Measurements from ENCODE around the gene PRR11.
A peak's percentile ranks its signal among the peaks of the same experiment; 100 is the strongest.
"Not testable (repeated sequence)": the region's sequence is repeated elsewhere in the genome, so short reads cannot be mapped to it uniquely, and the experiment has no call there.

PRR11 gene

DNA sequence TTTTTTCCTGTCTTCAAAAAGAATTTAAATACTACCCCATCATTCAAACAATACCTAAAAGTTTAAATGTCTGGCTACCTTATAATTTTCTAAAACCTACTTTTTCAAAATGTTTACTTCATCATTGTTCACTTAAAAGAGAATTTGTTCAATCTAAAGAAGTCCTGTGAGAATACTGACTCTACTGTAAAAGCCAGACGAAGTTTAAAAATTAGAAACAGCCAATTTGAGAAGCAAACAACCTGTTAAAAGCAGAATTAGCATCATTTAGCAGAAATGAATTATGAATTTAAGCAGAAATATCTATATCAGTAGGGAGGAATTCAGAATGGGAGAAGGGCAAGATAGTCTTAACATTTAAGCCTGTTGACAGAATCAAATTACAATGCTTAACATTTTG is 2.6 kb upstream of the PRR11 start:
- no peak for DNase-seq

DNA sequence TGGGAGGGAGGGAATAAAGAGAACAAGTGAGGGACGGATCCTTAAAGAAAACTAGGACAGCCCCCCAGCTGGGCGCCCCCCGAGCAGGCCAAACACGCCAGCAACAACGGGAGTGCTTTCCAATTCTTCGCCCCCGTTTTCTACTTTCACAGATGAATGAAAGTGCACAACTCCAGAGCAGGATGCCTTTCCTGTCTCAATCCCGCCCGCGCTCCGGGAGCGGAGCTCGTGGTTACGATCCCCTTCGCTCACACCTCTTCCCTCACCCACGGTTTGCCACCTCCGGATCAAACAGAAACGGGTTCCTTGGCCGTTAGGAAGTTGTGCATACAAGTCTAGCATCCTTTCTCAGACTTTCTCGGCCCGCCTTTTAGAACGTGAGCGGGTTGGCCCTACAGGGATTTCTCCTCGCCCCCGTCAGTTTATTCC is 1.2 kb upstream of the PRR11 start:
- peak; percentile 37 for DNase-seq

DNA sequence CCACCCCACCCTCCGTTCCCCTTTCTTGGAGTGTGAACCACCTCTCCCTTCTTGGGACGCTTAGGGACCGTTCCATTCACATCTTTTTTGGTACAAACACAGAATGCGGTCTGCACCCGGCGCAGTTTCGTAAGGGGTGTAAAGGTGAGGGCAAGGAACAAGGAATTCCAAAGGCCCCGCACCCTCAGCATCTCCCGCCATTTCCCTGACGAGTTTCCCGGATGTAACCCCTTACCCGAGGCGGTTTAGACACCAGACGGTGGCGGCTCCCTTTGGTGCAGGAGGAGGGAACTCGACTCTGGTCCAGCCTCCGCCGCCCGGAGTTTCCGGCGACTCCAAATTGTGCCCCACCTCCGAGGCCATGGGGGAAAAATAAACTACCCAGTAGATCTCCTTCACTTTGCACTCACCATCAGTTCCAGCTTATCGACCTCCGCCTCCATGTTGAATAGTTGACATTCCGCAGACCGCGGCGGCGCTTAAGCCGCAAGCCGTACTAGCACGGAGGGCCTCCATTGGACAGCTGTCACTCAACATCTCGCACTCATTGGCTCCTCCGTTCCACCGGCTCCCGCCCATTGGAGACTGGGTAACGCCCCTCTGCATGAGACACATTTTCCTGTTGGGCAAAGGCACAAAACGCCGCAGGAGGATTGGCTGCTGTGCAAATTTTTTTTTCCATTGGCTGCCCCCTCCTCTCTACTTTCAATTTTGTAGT is 666 bp upstream of the PRR11 start, which contains the start of gene SKA2:
SKA2 (minus strand) TSS at position 466 of the 718 bp plus-strand sequence; CDS start at position 443, 23 bp downstream.
- DNase-seq: no peak

DNA sequence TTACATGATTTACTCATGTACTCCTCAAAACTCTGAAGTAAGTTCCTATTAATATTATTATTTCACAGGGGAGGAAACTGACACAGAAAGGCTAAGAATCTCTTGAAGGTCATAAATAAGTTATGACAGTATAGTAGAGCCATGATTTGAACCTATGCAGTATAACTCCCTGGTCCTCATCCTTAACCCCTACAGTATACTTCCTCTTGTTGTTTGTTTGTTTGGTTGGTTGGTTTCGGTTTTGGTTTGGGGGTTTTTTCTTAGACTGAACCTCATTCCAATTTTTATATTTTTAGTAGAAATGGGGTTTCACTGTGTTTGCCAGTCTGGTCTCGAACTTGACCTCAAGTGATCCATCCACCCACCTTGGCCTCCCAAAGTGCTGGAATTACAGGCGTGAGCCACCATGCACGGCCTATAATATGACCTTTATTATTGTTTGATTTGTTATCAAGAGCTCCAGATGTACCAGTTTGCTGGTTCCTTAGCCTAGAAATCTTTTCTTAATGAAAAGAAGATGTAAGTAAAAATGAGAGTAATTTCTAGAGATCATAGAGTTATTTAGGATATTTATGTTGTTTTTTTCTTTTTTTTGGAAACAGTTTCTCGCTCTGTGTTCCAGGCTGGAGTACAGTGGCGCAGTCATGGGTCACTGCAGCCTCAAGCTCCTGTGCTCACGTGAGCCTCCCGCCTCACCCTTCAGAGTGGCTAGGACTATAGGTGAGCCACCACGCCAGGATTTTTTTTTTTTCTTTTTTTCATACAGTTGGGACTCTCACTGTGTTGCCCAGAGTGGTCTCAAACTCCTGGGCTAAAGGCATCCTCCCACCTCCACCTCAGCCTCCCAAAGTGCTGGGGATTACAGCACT is 4.8 kb downstream of the PRR11 start:
- DNase-seq: peak; percentile 49

DNA sequence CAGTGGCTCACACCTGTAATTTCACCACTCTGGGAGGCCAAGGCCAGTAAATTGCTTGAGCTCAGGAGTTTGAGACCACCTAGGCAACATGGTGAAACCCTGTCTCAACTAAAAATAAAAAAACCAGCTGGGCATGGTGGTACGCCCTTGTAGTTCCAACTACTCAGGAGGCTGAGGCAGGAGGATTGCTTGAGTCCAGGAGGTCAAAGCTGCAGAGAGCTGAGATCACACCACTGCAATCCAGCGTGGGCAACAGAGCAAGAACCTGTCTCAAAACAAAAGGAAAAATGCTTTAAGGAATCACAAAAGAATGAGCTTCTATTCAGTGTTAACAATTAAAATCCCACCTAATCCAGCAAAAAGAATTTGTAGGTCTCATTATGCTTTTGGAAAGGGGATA is 5.9 kb downstream of the PRR11 start:
- no peak for DNase-seq

DNA sequence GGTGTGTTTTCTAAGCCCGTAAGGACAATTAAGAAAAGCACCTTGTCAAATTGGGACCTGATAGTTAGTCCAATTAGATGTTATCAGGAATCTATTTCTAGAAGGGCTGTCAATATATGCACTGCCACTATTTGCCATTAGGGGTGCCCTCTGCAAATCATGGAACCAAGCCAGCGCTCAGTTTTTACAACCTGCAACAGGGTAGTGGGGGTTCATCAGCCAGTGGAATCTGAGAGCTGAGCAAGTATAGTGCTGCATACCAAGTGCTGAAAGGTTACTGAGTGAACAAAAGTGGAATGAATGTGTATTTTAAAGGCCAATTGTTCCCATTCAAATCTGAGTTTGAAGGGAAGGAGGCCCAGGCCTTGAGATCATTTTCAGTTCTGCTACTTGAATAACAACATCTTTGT is 10.4 kb downstream of the PRR11 start:
- DNase-seq: peak; percentile 67

DNA sequence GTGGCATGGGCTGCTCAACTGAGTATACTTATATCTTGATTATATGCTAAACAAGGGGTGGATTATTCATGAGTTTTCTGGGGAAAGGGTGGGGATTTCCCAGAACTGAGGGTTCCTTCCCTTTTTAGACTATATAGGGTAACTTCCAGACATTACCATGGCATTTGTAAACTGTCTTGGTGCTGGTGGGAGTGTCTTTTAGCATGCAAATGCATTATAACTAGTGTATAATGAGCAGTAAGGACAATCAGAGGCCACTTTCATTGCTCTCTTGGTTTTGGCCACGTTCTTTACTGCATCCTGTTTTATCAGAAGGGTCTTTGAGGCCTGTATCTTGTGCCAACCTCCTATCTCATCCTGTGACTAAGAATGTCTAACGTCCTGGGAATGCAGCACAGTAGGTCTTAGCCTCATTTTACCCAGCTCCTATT is 12.0 kb downstream of the PRR11 start:
- peak; percentile 21 for DNase-seq

DNA sequence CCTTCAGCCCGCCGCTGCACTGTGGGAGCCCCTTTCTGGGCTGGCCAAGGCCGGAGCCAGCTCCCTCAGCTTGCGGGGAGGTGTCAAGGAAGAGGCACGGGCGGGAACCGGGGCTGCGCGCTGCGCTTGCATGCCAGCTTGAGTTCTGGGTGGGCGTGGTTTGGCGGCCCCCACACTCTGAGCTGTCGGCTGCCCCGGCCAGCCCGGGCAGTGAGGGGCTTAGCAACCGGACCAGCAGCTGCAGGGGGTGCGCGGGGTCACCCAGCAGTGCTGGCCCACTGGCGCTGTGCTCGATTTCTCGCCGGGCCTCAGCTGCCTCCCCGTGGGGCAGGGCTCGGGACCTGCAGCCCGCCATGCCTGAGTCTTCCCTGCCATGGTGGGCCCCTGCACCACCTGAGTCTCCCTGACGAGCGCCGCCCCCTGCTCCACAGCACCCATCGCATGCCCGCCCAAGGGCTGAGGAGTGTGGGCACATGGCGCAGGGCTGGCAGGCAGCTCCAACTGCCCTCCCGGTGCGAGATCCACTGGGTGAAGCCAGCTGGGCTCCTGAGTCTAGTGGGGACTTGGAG is 17.0 kb downstream of the PRR11 start:
- no peak for DNase-seq

DNA sequence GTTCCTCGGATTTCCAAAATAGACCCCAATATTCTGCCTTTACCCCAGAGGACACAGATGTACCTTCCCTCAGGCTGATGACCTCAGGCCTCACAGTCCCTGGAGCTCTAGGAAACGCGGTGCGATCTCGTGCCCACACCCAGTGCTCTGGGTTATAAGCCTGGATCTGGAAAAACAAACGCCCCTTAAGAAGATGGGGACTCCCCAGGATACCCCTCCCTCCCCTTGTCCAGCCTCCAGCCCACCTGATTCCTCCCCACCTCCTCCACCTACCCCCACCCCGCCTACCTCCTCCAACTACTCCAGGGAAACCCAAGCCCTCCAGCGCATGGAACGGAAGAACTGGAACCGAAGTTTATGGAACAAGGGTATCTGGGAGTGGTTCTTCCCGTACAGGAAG is 19.1 kb downstream of the PRR11 start:
- no peak for DNase-seq

DNA sequence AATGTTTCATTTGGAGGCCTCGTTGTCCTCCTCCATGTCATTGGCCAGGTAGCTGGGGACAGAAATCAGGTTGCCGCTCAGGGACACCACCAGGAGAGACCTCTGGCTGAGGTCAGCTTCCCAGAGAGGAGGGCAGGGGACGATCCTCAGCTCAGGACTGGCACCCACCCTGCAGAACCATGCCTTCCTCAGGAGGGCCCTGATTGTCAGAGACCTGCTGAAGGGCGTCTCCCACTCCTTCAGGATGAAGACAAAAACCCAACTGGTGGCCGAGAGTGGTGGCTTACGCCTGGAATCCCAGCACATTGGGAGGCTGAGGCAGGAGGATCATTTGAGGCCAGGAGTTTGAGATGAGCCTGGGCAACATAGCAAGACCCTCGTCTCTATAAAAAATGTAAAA is 19.5 kb downstream of the PRR11 start:
- DNase-seq: no peak

DNA sequence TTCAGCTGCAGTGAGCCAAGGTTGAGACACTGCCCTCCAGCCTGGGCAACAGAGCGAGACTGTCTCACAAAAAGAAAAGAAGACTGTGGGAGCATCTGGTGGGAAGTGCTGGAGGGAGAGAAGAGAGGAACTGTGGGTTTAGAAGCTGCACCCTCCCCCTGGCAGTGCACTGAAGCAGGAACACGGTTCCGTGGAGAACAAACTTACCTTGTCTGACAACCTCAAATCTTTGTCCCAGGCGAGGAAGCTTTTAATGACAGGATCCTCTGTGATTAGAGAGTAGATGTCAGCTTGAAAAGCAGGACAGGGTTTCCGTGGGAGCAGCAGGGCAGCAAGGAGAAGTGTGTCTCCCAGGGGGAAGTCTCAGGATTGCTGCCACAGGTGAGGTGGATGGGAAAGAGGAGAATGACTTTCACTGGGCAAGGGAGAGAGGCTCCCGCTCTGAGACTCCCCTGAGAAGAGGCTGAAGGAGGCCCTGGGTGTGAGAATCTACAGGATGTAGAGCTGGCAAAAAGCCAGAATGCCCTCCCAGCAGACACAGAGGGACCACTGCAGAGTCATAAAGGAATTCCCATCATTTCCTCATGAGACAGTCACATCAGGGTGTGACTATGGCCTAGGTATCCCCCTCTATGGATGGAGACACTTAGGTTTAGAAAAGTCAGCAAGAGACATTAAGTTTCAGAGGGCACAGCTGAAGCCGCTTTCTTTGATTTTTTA is 22.9 kb downstream of the PRR11 start:
- DNase-seq: no peak

DNA sequence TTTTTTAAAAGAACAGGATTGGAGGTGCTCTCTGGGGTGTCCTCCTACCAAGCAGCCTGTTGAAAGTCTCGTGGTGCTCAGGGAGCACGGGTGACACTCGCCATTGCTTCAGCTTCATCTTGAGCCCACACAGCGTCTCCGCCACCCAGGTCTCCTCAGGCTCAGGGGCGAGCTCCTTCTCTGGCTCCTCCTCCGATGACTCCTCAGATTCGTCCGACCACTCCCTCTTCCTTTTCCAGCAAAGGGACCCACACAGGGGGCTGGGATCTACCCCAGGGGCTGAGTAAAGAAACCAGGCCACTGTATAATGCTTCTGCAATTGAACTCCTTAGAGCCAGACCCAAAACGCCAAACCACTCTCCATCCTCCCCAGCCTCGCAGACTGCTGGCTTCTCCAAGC is 24.1 kb downstream of the PRR11 start:
- DNase-seq: not testable (repeated sequence)

DNA sequence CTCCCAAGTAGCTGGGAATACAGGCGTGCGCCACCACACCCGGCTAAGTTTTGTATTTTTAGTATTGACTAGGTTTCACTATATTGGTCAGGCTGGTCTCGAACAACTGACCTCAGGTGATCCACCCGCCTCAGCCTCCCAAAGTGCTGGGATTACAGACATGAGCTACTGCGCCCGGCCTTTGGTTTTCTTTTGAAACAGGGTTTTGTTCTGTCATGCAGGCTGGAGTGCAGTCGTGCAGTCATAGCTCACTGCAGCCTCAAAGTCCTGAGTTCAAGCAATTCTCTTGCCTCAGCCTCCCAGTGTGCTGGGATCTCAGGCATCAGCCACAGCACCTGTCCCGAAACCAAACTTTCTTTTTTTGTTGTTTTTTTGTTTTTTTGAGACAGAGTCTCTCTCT is 25.1 kb downstream of the PRR11 start:
- no peak for DNase-seq

DNA sequence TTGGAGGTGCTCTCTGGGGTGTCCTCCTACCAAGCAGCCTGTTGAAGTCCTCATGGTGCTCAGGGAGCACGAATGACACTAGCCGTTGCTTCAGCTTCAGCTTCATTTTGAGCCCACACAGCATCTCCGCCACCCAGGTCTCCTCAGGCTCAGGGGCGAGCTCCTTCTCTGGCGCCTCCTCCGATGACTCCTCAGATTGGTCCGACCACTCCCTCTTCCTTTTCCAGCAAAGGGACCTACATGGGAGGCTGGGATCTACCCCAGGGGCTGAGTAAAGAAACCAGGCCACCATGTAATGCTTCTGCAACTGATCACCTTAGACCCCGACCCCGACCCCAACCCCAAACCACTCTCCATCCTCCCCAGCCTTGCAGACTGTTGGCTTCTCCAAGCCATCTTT is 25.9 kb downstream of the PRR11 start:
- DNase-seq: no peak

DNA sequence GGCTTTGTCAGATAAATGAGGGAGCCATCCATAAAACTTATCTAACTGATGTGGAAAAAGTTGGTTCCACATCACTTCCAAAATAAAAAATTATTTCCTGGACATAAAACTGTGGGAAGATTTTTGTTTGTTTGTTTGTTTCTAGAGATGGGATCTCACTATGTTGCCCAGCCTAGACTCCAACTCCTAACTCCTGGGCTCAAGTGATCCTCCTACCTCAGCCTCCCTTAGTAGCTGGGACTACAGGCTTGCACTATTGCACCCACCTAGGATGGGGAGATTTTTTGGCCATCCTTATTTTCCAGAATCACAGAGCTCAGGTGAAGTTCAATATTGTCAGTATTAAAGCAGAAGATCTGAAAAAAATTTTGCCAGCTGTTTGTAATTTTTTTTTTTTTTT is 30.5 kb downstream of the PRR11 start:
- no peak for DNase-seq

DNA sequence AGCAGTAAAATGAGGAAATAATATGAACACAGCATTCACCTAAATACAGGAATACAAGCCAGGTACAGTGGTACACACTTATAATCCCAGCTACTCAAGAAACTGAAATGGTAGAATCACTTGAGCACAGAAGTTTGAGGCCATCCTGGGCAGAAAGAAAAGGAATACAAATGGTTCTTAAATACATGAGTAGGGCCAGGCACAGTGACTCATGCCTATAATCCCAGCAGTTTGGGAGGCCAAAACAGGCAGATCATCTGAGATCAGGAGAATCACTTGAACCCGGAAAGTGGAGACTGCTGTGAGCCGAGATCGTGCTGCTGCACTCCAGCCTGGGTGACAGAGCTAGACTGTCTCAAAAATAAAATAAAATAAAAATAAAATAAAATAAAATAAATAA is 31.3 kb downstream of the PRR11 start:
- no peak for DNase-seq

DNA sequence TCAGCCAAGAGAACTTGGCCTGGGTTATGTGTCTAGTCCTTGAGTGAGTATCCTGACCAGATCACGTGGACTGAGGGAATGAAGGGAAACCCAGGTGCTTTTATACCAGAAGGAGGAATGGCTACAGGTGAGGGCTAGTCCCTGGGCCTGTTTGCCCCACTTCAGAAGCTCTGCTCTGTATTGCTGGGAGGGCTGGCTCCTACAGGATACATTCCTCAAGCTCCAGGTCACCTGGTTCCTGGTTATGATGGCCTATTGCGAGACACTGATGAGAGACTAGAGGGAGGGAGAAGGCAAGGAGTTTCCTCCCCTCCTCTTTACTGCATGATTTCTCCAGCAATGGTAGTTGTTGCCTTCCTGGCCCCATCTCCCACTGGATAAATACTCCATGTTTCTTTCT is 35.3 kb downstream of the PRR11 start:
- no peak for DNase-seq

DNA sequence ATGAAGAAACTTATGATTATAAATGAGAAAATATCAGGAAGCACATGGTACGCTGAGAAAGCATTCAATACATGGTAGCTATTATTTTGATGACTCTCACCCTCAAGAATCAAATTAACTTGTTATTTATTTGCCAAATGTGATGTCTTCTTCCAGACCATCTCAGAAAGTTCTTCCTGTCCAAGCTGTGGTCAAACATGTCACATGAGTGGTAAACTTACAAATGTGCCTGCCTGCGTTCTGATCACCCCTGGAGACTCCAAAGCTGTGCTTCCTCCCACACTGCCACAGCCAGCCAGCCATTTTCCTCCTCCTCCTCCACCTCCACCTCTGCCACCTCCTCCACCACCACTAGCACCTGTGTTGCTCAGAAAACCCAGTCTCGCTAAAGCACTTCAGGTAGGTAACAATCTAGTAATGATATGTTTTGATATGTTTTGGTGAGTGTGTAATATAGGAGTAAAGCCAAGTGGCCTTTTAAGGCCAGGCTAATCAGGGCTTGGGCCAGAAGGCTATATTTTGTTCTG is 37.9 kb downstream of the PRR11 start:
- DNase-seq: no peak

DNA sequence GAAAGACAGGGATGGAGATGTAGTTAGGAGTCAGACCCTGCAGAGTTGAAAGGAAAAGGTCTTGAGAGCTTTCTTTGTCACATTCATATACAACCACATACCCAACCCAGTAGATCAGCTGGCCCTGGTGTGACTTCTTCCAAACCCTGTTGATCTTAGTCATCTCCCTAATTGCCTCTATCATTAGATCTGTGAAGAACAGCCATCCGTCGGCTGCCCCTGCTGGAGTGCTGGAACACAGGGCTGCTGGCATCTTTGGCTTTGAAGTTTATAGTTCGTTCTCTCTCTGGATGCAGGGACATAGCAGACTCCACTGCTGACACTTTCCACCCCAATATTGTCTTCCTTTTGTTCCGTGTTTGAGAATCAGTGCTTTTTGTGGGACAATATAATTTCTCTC is 43.9 kb downstream of the PRR11 start:
- no peak for DNase-seq

DNA sequence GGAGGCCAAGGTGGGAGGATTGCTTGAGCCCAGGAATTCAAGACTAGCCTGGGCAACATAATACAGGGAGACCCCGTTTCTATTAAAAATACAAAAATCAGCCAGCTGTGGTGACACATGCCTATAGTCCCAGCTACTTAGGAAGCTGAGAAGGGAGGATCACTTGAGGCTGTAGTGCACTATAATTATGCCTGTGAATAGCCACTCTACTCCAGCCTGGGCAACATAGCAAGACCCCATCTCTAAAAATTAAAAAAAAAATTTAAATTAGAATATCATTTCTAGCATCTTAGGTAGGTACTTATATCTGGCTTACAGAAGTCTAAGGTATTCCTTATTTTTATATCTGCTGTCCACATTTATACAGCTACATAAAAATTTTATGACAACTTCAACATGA is 46.8 kb downstream of the PRR11 start:
- no peak for DNase-seq

DNA sequence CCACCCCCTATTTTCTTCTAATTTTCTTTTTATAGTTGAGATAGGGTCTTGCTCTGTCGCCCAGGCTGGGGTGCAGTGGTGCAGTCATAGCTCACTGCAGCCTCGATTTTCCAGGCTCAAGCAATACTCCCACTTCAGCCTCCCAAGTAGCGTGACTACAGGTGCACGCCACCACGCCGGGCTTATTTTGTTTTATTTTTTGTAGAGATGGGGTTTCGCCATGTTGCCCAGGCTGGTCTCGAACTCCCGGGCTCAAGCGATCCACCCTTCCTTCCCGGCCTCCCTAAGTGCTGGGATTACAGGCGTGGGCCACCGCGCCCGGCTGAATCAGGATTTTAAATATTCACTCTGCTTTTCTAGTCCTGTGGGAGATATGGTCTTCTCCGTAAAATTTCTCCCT is 63.8 kb downstream of the PRR11 start:
- no peak for DNase-seq

DNA sequence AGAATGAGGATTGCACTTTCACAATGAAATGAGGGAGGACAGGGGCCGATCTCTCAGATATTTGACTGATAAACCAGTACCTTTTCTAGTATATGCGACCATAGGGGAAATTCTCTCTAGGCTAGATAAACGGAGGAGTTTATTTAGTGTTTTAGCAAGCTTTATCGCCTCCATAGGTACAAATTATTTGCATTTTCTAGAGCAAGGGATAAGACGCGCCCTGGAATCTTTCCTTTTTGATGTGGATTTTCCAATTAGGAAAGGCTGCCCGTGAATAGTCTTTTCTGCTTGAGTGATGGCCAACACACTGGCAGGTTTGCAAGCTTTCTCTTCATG is 64.4 kb downstream of the PRR11 start:
- DNase-seq: no peak

All from CD4-positive, alpha-beta T cell treated with Interleukin-21 for 1 hour (primary cell).